Loucy (cell line): Measurements from ENCODE around the gene DLGAP1.

Experiments
- H2AFZ ChIP-seq: fragments of 200-600 bp; sonication (generic); 2 replicates; pipeline ENCODE4 v1.6.0; 2016; ENCODE audit warnings: antibody characterized with exemption, mild to moderate bottlenecking, low read length, moderate library complexity
- H3F3A ChIP-seq: fragments of 200-600 bp; 2 replicates; pipeline ENCODE4 v1.6.0; 2016; ENCODE audit warnings: antibody characterized with exemption, low read depth, mild to moderate bottlenecking
- H3K27me3 ChIP-seq: fragments of 200-600 bp; sonication (generic); 2 replicates; pipeline ENCODE4 v1.6.1; 2014; ENCODE audit warnings: low read length, mild to moderate bottlenecking; ENCODE audit not compliant: insufficient read depth, poor library complexity, severe bottlenecking
- H3K36me3 ChIP-seq: fragments of 200-600 bp; sonication (generic); 2 replicates; pipeline ENCODE4 v1.6.1; 2016; ENCODE audit warnings: low read length; ENCODE audit not compliant: insufficient read depth
- H3K4me1 ChIP-seq: fragments of 200-600 bp; sonication (generic); 2 replicates; pipeline ENCODE4 v1.5.1; 2014; ENCODE audit warnings: low read length, mild to moderate bottlenecking; ENCODE audit not compliant: insufficient read depth, poor library complexity, severe bottlenecking
- H3K4me2 ChIP-seq: fragments of 200-600 bp; sonication (generic); 2 replicates; pipeline ENCODE4 v1.6.0; 2014; ENCODE audit warnings: antibody characterized with exemption, low read length, low read depth, mild to moderate bottlenecking; ENCODE audit not compliant: poor library complexity, severe bottlenecking
- H3K4me3 ChIP-seq: fragments of 200-600 bp; sonication (generic); 2 replicates; pipeline ENCODE4 v1.5.1; 2014; ENCODE audit warnings: low read length, mild to moderate bottlenecking, mixed read lengths; ENCODE audit not compliant: poor library complexity, severe bottlenecking
- H3K79me2 ChIP-seq: fragments of 200-600 bp; sonication (generic); 2 replicates; pipeline ENCODE4 v1.6.1; 2014; ENCODE audit warnings: low read length; ENCODE audit not compliant: insufficient read depth
- H3K9ac ChIP-seq: fragments of 200-600 bp; sonication (generic); 2 replicates; pipeline ENCODE4 v1.6.0; 2014; ENCODE audit warnings: mild to moderate bottlenecking, low read depth, low read length, moderate library complexity; ENCODE audit not compliant: poor library complexity, severe bottlenecking
- H3K9me2 ChIP-seq: fragments of 200-600 bp; sonication (generic); replicated peaks from 2 replicates; pipeline ENCODE4 v1.6.1; 2016; ENCODE audit warnings: low read depth, low read length, mixed read lengths
- H3K9me3 ChIP-seq: fragments of 200-600 bp; sonication (generic); 2 replicates; pipeline ENCODE4 v1.6.1; 2014; ENCODE audit warnings: mild to moderate bottlenecking, antibody characterized with exemption, low read length, low read depth; ENCODE audit not compliant: insufficient read depth
- H4K20me1 ChIP-seq: fragments of 200-600 bp; sonication (generic); 2 replicates; pipeline ENCODE4 v1.6.0; 2014; ENCODE audit warnings: antibody characterized with exemption, low read length, mild to moderate bottlenecking; ENCODE audit not compliant: insufficient read depth, poor library complexity, severe bottlenecking
- EZH2phosphoT487 ChIP-seq: fragments of 200-600 bp; IDR thresholded peaks from 2 replicates; pipeline ENCODE4 v1.6.1; 2018; ENCODE audit warnings: antibody characterized with exemption, mild to moderate bottlenecking, moderate library complexity, borderline replicate concordance
- TF ChIP-seq, protein P1 (sequence below): fragments of 200-600 bp; sonication (generic); conservative IDR thresholded peaks from 2 replicates; pipeline ENCODE4 v1.5.1; 2014; ENCODE audit warnings: mild to moderate bottlenecking, antibody characterized with exemption, low read length

Gene DLGAP1

DNA sequence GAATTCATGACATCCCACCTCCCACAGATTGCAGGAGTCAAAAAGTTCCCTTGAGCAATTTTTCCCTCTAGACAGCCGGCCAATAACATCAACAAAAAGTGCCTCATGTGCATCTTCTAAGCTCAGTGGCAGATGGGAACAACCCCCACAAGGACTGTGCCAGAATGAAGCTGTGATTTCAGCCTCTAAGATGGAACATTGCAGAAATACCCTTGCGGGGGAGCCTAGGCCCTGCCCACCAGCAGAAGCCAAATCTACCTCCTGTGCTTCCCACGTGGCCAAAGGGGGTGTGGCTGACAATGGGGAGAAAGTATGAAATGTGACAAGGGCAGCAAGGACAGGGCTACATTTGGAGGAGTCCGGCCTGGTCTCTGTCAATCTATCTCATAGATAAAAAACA lies 522.8 kb downstream of the DLGAP1 start:
- H3K9ac ChIP-seq = no peak overlapping the region
- no peak overlapping the region for H3K4me3 ChIP-seq
- no peak overlapping the region for H2AFZ ChIP-seq
- H3K4me1 ChIP-seq = no peaks in the 10 kb centered on the region
- H3K9me3 ChIP-seq = peaks cover 3% of the 10 kb centered on the region; the same call in 1 of the 2 replicates
- H3K79me2 ChIP-seq = no peaks in the 10 kb centered on the region
- no peak overlapping the region for H3K4me2 ChIP-seq
- H3F3A ChIP-seq = no peaks in the 10 kb centered on the region
- no peaks in the 10 kb centered on the region for H3K9me2 ChIP-seq
- no peaks in the 10 kb centered on the region for H3K27me3 ChIP-seq
- no peaks in the 10 kb centered on the region for H4K20me1 ChIP-seq
- H3K36me3 ChIP-seq = no peaks in the 10 kb centered on the region
- no peak for TF ChIP-seq EZH2phosphoT487
- TF ChIP-seq, protein P1, sequence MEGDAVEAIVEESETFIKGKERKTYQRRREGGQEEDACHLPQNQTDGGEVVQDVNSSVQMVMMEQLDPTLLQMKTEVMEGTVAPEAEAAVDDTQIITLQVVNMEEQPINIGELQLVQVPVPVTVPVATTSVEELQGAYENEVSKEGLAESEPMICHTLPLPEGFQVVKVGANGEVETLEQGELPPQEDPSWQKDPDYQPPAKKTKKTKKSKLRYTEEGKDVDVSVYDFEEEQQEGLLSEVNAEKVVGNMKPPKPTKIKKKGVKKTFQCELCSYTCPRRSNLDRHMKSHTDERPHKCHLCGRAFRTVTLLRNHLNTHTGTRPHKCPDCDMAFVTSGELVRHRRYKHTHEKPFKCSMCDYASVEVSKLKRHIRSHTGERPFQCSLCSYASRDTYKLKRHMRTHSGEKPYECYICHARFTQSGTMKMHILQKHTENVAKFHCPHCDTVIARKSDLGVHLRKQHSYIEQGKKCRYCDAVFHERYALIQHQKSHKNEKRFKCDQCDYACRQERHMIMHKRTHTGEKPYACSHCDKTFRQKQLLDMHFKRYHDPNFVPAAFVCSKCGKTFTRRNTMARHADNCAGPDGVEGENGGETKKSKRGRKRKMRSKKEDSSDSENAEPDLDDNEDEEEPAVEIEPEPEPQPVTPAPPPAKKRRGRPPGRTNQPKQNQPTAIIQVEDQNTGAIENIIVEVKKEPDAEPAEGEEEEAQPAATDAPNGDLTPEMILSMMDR = no peak

DNA sequence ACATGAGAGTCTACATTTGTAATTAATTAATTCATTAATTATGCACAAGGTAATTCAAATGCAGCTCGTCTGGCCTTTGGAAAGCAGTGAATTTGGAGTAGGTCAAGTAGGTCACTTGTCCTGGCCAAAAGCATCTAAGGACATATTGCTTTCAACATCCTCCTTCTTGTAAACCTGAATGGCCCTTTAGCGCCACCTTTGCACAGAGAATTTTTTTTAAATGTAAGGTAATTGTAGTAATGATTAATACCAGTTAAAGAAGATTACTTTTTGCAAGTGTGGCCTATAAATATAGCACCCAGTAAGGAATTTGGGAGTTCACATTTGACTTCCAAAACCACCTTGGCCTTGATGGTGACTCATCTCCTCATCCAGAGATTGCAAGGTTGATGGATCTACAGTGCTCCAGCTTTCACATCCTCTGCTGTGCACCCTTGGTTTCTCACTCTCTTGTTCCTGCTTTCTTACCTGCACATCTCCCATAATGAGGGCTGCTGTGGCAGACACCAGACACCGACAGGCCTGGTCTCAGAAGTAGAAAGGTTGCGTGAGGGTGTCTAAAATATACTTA lies 523.5 kb downstream of the DLGAP1 start:
- H3K4me2 ChIP-seq = no peak overlapping the region

DNA sequence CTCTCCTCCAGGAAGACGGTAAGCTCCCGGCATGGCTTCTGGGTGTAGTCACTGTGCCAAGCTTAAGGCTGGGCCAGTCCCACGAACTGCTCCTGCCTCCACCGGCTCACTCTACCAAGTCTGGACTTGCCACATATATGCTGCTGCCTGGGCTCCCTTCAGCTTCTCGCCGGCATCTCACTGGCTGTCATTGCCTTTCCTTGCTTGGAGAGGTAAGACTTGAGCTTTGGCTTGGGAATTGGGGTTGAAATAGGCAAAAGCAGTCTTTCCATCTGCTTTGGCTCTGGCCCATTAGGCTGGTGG lies 524.1 kb downstream of the DLGAP1 start:
- Histone ChIP-seq H3K9me3 (peaks cover 3% of the 10 kb centered on the region; the same call in 1 of the 2 replicates), H3K9me2 (no peaks in the 10 kb centered on the region), H3K36me3 (no peaks in the 10 kb centered on the region), H3K9ac (no peak overlapping the region), H3K79me2 (no peaks in the 10 kb centered on the region), H3F3A (no peaks in the 10 kb centered on the region), H4K20me1 (no peaks in the 10 kb centered on the region), H3K4me2 (no peak overlapping the region), H3K27me3 (no peaks in the 10 kb centered on the region), H2AFZ (no peak overlapping the region), H3K4me1 (no peaks in the 10 kb centered on the region), H3K4me3 (no peak overlapping the region)
- TF ChIP-seq EZH2phosphoT487 = no peak
- TF ChIP-seq, protein P1 = no peak

More for the DNA sequence above, 523.5 kb downstream of the DLGAP1 start:
- H3K27me3 ChIP-seq = no peaks in the 10 kb centered on the region
- TF ChIP-seq, protein P1 = no peak
- no peak for TF ChIP-seq EZH2phosphoT487
- no peaks in the 10 kb centered on the region for H3K36me3 ChIP-seq
- H3K4me3 ChIP-seq = no peak overlapping the region
- no peaks in the 10 kb centered on the region for H3K79me2 ChIP-seq
- H3F3A ChIP-seq = no peaks in the 10 kb centered on the region
- H3K4me1 ChIP-seq = no peaks in the 10 kb centered on the region
- peaks cover 3% of the 10 kb centered on the region; the same call in 1 of the 2 replicates for H3K9me3 ChIP-seq
- no peaks in the 10 kb centered on the region for H3K9me2 ChIP-seq
- no peaks in the 10 kb centered on the region for H4K20me1 ChIP-seq
- H3K9ac ChIP-seq = no peak overlapping the region
- H2AFZ ChIP-seq = no peak overlapping the region
